Esophagus squamous epithelium (tissue), 4 donors: ENCODE measurements around the gene SRF.

Experiments used
- CTCF ChIP-seq, 6 experiments: fragments of 450-650 bp in 4 of 6; fragments of 200-600 bp in 2 of 6; sonication (generic) in 2 of 6; IDR thresholded peaks; one replicate each; pipeline ENCODE4 v1.5.1; 2016 to 2019; ENCODE audit warnings: antibody characterized with exemption in 6 of 6, mild to moderate bottlenecking in 4 of 6, moderate library complexity in 4 of 6
- POLR2A ChIP-seq, 4 donors: fragments of 450-650 bp; IDR thresholded peaks; one replicate each; pipeline ENCODE4 v1.6.1; 2017; ENCODE audit warnings: antibody characterized with exemption in 4 of 4, mild to moderate bottlenecking in 4 of 4, moderate library complexity in 3 of 4

DNA sequence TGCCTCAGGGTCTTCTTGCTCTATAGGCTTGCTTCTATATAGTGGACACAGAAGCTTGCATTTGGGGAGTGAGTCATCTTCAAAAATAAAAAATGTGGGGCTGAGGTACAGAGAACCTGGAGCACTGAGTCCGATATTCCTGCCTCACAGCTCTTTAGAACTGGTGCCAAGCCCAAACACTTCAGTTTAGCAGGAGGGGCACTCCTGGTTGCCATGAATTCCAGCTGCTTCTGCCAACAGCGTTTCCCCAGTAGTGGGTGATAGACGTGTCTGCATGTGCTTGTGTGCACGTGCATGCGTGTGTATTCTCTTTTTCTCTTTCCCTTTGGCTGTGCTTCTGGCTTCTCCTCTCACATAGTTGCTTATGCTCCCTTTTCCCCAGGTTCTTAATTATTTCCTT is 46.3 kb downstream of the SRF start:
- TF ChIP-seq CTCF (IDR thresholded peaks at IDR 0.05) (no peak), POLR2A (IDR thresholded peaks at IDR 0.05) (no peak)
